Muscle of leg (tissue), 11 donors: Measurements from ENCODE around the gene CABP2. TPM values are rescaled to one million over a fixed set of nuclear protein-coding genes. Genes with fewer than 3 reads are reported as not detected.
A peak's percentile ranks its signal among the peaks of the same experiment; 100 is the strongest.

Source experiments
- DNase-seq: peaks from one replicate; pipeline ENCODE4 v3.0.0; 2013
- H3K27ac ChIP-seq: one replicate; pipeline ENCODE4 v1.5.1; 2013; ENCODE audit warnings: mild to moderate bottlenecking, low read length, control low read depth
- H3K27me3 ChIP-seq: one replicate; pipeline ENCODE4 v1.6.1; 2013; ENCODE audit warnings: low read length; ENCODE audit not compliant: control insufficient read depth, insufficient read depth
- H3K36me3 ChIP-seq: one replicate; pipeline ENCODE4 v1.6.1; 2013; ENCODE audit warnings: low read length; ENCODE audit not compliant: control insufficient read depth, insufficient read depth
- H3K4me1 ChIP-seq: one replicate; pipeline ENCODE4 v1.6.1; 2013; ENCODE audit warnings: low read length; ENCODE audit not compliant: control insufficient read depth, insufficient read depth
- H3K4me3 ChIP-seq: one replicate; pipeline ENCODE4 v1.5.1; 2013; ENCODE audit warnings: low read length, control low read depth
- H3K9me3 ChIP-seq: replicated peaks from 2 replicates; pipeline ENCODE4 v1.6.1; 2013; ENCODE audit warnings: low read depth, low read length; ENCODE audit not compliant: control insufficient read depth
- WGBS: methylation state at CpG from one replicate; pipeline ENCODE4 v1.1.5; 2013; ENCODE audit warnings: missing lambda C conversion rate; ENCODE audit not compliant: insufficient coverage; 5-methylcytosine and 5-hydroxymethylcytosine counted together
- polyA plus RNA-seq, 8 donors: library from polyadenylated mRNA; unstranded; fragments of 120-200 nt; gene quantifications; one replicate each; pipeline versions ENCODE4 v1.2.1 to v1.2.3, GENCODE V29; 2013; ENCODE audit warnings: inconsistent platforms in 1 of 8, low replicate concordance in 1 of 8; ENCODE audit not compliant: insufficient read length in 8 of 8, insufficient read depth in 1 of 8
- total RNA-seq: library from RNA; stranded (reverse); fragments of 120-200 nt; gene quantifications from one replicate; pipeline ENCODE4 v1.2.4, GENCODE V29; 2013

The CABP2 gene
- total and polyA plus RNA-seq, 9 donors, result not detected

GRCh38 chr11:67510023-67510345, 13.3 kb downstream of the CABP2 start:
- Histone ChIP-seq H3K27ac (no peak overlapping the region), H3K36me3 (peaks cover 7% of the 10 kb centered on the region), H3K9me3 (no peaks in the 10 kb centered on the region), H3K27me3 (peaks cover 15% of the 10 kb centered on the region), H3K4me3 (no peak overlapping the region), H3K4me1 (peaks cover 32% of the 10 kb centered on the region)
- DNase-seq, result no peak
- WGBS, result no CpG with 5 or more reads among the region's 3 CpGs

GRCh38 chr11:67508486-67509121, 14.6 kb downstream of the CABP2 start:
- peak; percentile 97 for DNase-seq
- Histone ChIP-seq H3K4me3 (peak overlapping the region; percentile 87), H3K36me3 (peaks cover 7% of the 10 kb centered on the region), H3K9me3 (no peaks in the 10 kb centered on the region), H3K27me3 (peaks cover 19% of the 10 kb centered on the region), H3K4me1 (peaks cover 42% of the 10 kb centered on the region), H3K27ac (peak overlapping the region; percentile 97)
- WGBS, result under 1% methylated on average over 53 of the region's 57 CpGs

- peak; percentile 99 for DNase-seq
- Histone ChIP-seq H3K27ac (peak within 1 kb of the TSS; percentile 97), H3K36me3 (peaks cover 7% of the 10 kb centered on the region), H3K27me3 (peaks cover 25% of the 10 kb centered on the region), H3K4me3 (peak within 1 kb of the TSS; percentile 87), H3K4me1 (peaks cover 47% of the 10 kb centered on the region), H3K9me3 (no peaks in the 10 kb centered on the region)
- under 1% methylated on average over 56 of the region's 57 CpGs for WGBS
Observed at GRCh38 chr11:67507864-67508485, 15.3 kb downstream of the CABP2 start, which contains the start of gene CDK2AP2. Gene CDK2AP2, minus strand, starts transcription at chr11:67508162. Its CDS starts 80 bp downstream, at chr11:67508082.

- WGBS, result 27% methylated on average over 24 of the region's 33 CpGs
- Histone ChIP-seq H3K27me3 (peaks cover 31% of the 10 kb centered on the region), H3K4me1 (peaks cover 47% of the 10 kb centered on the region), H3K27ac (peak overlapping the region; percentile 73), H3K9me3 (no peaks in the 10 kb centered on the region), H3K36me3 (peaks cover 7% of the 10 kb centered on the region), H3K4me3 (peak overlapping the region; percentile 87)
- no peak for DNase-seq
Observed at GRCh38 chr11:67507242-67507863, 15.9 kb downstream of the CABP2 start.

- no peaks in the 10 kb centered on the region for H3K9me3 ChIP-seq
- peaks cover 7% of the 10 kb centered on the region for H3K36me3 ChIP-seq
- no peak overlapping the region for H3K4me3 ChIP-seq
- peak overlapping the region; percentile 92 for H3K27ac ChIP-seq
- H3K27me3 ChIP-seq, result peaks cover 30% of the 10 kb centered on the region
- 80% methylated on average over 6 of the region's 16 CpGs for WGBS
- DNase-seq, result no peak
- peaks cover 47% of the 10 kb centered on the region for H3K4me1 ChIP-seq
Observed at GRCh38 chr11:67506426-67507051, 16.7 kb downstream of the CABP2 start.

- WGBS, result 15% methylated on average over 11 of the region's 17 CpGs
- peak; percentile 89 for DNase-seq
- peaks cover 24% of the 10 kb centered on the region for H3K27me3 ChIP-seq
- H3K9me3 ChIP-seq, result no peaks in the 10 kb centered on the region
- peaks cover 11% of the 10 kb centered on the region for H3K36me3 ChIP-seq
- peak overlapping the region; percentile 92 for H3K27ac ChIP-seq
- peaks cover 47% of the 10 kb centered on the region for H3K4me1 ChIP-seq
- H3K4me3 ChIP-seq, result no peak overlapping the region
Observed at GRCh38 chr11:67505605-67506396, 17.4 kb downstream of the CABP2 start.

GRCh38 chr11:67504950-67505581, 18.2 kb downstream of the CABP2 start, which contains the start of gene PITPNM1:
Gene PITPNM1, minus strand, starts transcription at chr11:67505363. Its CDS starts 1,183 bp downstream, at chr11:67504180.
- Histone ChIP-seq H3K4me1 (peaks cover 47% of the 10 kb centered on the region), H3K27ac (peak within 1 kb of the TSS; percentile 92), H3K27me3 (peaks cover 24% of the 10 kb centered on the region), H3K9me3 (no peaks in the 10 kb centered on the region), H3K36me3 (peaks cover 11% of the 10 kb centered on the region), H3K4me3 (peak within 1 kb of the TSS; percentile 61)
- peak; percentile 83 for DNase-seq
- under 1% methylated on average over 54 of the region's 58 CpGs for WGBS

- peak; percentile 48 for DNase-seq
- Histone ChIP-seq H3K27me3 (peaks cover 24% of the 10 kb centered on the region), H3K4me1 (peaks cover 47% of the 10 kb centered on the region), H3K4me3 (peak overlapping the region; percentile 61), H3K9me3 (no peaks in the 10 kb centered on the region), H3K36me3 (peaks cover 11% of the 10 kb centered on the region), H3K27ac (peak overlapping the region; percentile 62)
- WGBS, result under 1% methylated on average over 100 of the region's 101 CpGs
Observed at GRCh38 chr11:67504005-67504949, 19.0 kb downstream of the CABP2 start.
